ENCODE results near the gene CACNA1I. TPM values are rescaled to one million over a fixed set of nuclear protein-coding genes. Genes with fewer than 3 reads are reported as not detected.

The CACNA1I gene
- total and polyA plus RNA-seq, 2 donors (not counting 1 experiment from before 2014, with no cell fraction given), result under 0.01 to 0.01 TPM

DNA sequence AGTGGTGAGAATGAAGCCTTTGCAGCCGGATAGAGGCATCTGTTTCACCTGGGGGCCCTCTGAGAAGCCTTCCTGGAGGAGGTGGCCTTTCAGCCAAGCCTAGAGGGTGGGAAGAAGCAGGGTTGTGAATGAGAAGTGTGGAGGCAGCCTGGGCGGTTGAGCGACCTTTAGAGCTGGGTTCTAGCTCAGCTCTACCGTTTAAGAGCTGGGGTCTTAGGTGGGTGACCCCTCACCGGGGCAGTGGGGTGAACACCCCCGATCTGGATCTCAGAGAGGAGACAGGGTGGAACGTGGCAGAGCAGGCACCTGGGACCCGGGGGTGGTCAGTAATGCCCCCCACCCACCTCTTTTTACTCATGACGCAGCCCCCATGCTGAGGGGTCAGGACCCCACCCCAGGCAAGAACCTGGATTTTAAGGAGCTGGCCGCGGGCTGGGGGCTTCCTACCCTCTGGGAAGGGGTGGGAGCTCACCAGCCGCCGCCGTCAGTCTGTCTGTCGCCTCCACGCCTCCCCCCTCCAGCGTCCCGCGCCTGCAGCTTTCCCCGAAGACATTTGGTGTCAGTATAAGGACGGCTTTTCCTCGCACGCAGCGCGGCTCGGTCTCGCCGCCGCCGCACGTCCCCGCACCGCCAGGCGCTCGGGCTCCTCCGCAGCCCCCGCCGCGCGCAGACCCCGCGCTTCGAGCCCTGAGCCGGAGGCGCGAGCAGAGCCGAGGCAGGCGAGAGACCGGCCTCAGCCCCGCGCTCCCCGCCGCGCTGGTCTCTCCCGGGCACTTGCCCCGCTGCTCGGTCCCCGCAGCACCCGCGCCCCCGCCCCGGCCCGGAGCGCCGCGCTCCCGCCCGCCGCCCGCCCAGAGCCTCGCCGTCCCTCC, 13.3 kb upstream of the CACNA1I start:
- Histone ChIP-seq H3K9ac (ENCODE audit: insufficient read depth, low read length) (no peak overlapping the region), H4K20me1 (ENCODE audit: control insufficient read depth, extremely low read depth, insufficient read depth, low read length) (no peaks in the 10 kb centered on the region), H3K36me3 (ENCODE audit: control insufficient read depth, insufficient read depth, low read length) (no peaks in the 10 kb centered on the region), H3K27ac (ENCODE audit: insufficient read depth, low read length) (no peak overlapping the region), H3K27me3 (ENCODE audit: control insufficient read depth, insufficient read depth, low read length) (peaks cover 38% of the 10 kb centered on the region), H3K4me3 (replicated peaks in 1 of 4; ENCODE audit: control extremely low read depth in 1 of 4, insufficient read depth in 1 of 4, low read depth in 3 of 4, low read length in 4 of 4) (no peak overlapping the region), H3K79me2 (ENCODE audit: control insufficient read depth, insufficient read depth, low read length) (no peaks in the 10 kb centered on the region), H2AFZ (ENCODE audit: low read length) (no peak overlapping the region), H3K4me2 (ENCODE audit: extremely low read depth, insufficient read depth, low read length) (no peak overlapping the region), H3K9me3 (ENCODE audit: control insufficient read depth, insufficient read depth, low read depth, low read length) (no peaks in the 10 kb centered on the region), H3K4me1 (ENCODE audit: control insufficient read depth, extremely low read depth, insufficient read depth, low read length) (no peaks in the 10 kb centered on the region)
- peak; percentile 91 for TF ChIP-seq EZH2 (IDR thresholded peaks at IDR 0.05; ENCODE audit: low read length, missing control alignments)
- TF ChIP-seq, protein P1, sequence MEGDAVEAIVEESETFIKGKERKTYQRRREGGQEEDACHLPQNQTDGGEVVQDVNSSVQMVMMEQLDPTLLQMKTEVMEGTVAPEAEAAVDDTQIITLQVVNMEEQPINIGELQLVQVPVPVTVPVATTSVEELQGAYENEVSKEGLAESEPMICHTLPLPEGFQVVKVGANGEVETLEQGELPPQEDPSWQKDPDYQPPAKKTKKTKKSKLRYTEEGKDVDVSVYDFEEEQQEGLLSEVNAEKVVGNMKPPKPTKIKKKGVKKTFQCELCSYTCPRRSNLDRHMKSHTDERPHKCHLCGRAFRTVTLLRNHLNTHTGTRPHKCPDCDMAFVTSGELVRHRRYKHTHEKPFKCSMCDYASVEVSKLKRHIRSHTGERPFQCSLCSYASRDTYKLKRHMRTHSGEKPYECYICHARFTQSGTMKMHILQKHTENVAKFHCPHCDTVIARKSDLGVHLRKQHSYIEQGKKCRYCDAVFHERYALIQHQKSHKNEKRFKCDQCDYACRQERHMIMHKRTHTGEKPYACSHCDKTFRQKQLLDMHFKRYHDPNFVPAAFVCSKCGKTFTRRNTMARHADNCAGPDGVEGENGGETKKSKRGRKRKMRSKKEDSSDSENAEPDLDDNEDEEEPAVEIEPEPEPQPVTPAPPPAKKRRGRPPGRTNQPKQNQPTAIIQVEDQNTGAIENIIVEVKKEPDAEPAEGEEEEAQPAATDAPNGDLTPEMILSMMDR (conservative IDR thresholded peaks at IDR 0.05 in 1 of 2, IDR thresholded peaks at IDR 0.05 in 1 of 2; ENCODE audit: low read depth in 1 of 2, low read length in 2 of 2), result peak in 1 of 2 donors; percentile 21
- peak; percentile 14 to 18 for DNase-seq (ENCODE audit: low read depth in 2 of 2)

DNA sequence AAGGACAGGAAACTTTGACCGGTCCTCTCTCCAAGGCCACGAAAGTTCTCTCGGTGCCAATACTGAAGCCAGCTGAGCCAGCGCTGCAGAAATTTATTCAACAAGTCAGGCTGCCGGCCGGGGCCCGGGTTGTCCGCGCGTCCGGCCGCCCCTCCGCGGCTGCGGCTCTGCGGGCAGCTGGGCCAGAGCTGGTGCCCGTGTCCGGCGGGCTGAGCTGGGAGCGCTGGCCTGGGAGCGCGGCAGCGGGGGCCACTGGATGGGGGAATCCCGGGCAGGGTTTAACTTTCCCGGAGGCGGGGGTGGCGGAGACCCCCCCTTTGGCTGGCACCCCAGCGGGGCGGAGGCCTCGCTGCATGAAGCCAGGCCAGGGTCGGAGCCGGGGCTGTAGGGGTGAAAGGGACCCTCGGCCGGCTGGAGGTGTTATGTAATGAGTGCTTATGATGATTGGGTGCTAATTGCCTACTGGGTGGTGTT, 12.3 kb upstream of the CACNA1I start:
- no peaks in the 10 kb centered on the region for H4K20me1 ChIP-seq (ENCODE audit: control insufficient read depth, extremely low read depth, insufficient read depth, low read length)
- H3K36me3 ChIP-seq (ENCODE audit: control insufficient read depth, insufficient read depth, low read length), result no peaks in the 10 kb centered on the region
- H2AFZ ChIP-seq (ENCODE audit: low read length), result no peak overlapping the region
- no peaks in the 10 kb centered on the region for H3K4me1 ChIP-seq (ENCODE audit: control insufficient read depth, extremely low read depth, insufficient read depth, low read length)
- DNase-seq (ENCODE audit: low read depth in 2 of 2), result no peak
- TF ChIP-seq EZH2 (IDR thresholded peaks at IDR 0.05; ENCODE audit: low read length, missing control alignments), result peak; percentile 89
- TF ChIP-seq, protein P1 (conservative IDR thresholded peaks at IDR 0.05 in 1 of 2, IDR thresholded peaks at IDR 0.05 in 1 of 2; ENCODE audit: low read depth in 1 of 2, low read length in 2 of 2), result no peak
- no peaks in the 10 kb centered on the region for H3K79me2 ChIP-seq (ENCODE audit: control insufficient read depth, insufficient read depth, low read length)
- H3K4me3 ChIP-seq (replicated peaks in 1 of 4; ENCODE audit: control extremely low read depth in 1 of 4, insufficient read depth in 1 of 4, low read depth in 3 of 4, low read length in 4 of 4), result no peak overlapping the region
- no peak overlapping the region for H3K9ac ChIP-seq (ENCODE audit: insufficient read depth, low read length)
- H3K27ac ChIP-seq (ENCODE audit: insufficient read depth, low read length), result no peak overlapping the region
- H3K4me2 ChIP-seq (ENCODE audit: extremely low read depth, insufficient read depth, low read length), result no peak overlapping the region
- H3K9me3 ChIP-seq (ENCODE audit: control insufficient read depth, insufficient read depth, low read depth, low read length), result no peaks in the 10 kb centered on the region
- H3K27me3 ChIP-seq (ENCODE audit: control insufficient read depth, insufficient read depth, low read length), result peaks cover 38% of the 10 kb centered on the region

DNA sequence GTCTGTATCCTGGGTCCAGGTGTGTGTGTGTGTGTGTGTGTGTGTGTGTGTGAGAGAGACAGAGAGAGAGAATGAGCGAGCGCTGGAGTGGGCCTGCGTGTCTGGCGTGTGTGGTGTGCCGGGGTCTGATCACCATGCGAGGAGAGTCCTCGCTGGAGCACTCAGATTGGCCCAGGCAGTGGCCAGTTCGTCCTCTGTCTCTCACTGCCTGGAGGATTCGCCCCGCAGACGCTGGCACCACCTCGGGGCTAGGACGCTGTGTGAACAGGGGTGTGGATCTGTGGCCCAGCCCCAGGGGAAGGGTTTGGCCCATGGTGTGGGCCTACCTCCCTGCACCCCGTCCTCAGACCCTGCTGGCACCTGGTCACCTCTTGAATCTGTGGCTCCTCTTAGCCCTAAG, 11.6 kb upstream of the CACNA1I start:
- Histone ChIP-seq H3K4me3 (replicated peaks in 1 of 4; ENCODE audit: control extremely low read depth in 1 of 4, insufficient read depth in 1 of 4, low read depth in 3 of 4, low read length in 4 of 4) (no peak overlapping the region), H3K27ac (ENCODE audit: insufficient read depth, low read length) (no peak overlapping the region), H3K4me2 (ENCODE audit: extremely low read depth, insufficient read depth, low read length) (no peak overlapping the region), H2AFZ (ENCODE audit: low read length) (no peak overlapping the region), H3K9ac (ENCODE audit: insufficient read depth, low read length) (no peak overlapping the region), H3K9me3 (ENCODE audit: control insufficient read depth, insufficient read depth, low read depth, low read length) (no peaks in the 10 kb centered on the region), H4K20me1 (ENCODE audit: control insufficient read depth, extremely low read depth, insufficient read depth, low read length) (no peaks in the 10 kb centered on the region), H3K79me2 (ENCODE audit: control insufficient read depth, insufficient read depth, low read length) (no peaks in the 10 kb centered on the region), H3K27me3 (ENCODE audit: control insufficient read depth, insufficient read depth, low read length) (peaks cover 38% of the 10 kb centered on the region), H3K4me1 (ENCODE audit: control insufficient read depth, extremely low read depth, insufficient read depth, low read length) (no peaks in the 10 kb centered on the region), H3K36me3 (ENCODE audit: control insufficient read depth, insufficient read depth, low read length) (no peaks in the 10 kb centered on the region)
- TF ChIP-seq, protein P1 (conservative IDR thresholded peaks at IDR 0.05 in 1 of 2, IDR thresholded peaks at IDR 0.05 in 1 of 2; ENCODE audit: low read depth in 1 of 2, low read length in 2 of 2), result no peak
- TF ChIP-seq EZH2 (IDR thresholded peaks at IDR 0.05; ENCODE audit: low read length, missing control alignments), result no peak
- DNase-seq (ENCODE audit: low read depth in 2 of 2), result no peak
